Smooth muscle cell (in vitro differentiated cells): ENCODE results near the gene TARBP2. TPM values are rescaled to one million over a fixed set of nuclear protein-coding genes. Genes with fewer than 3 reads are reported as not detected.
"Not testable (repeated sequence)": the region's sequence is repeated elsewhere in the genome, so short reads cannot be mapped to it uniquely, and the experiment has no call there.

Experiments used
- DNase-seq: peaks from one replicate; lab custom pipeline; 2025; ENCODE audit not compliant: unreplicated experiment; lab: John Stamatoyannopoulos, UW
- H2AFZ ChIP-seq: fragments of 200-600 bp; sonication (generic); 2 replicates; pipeline ENCODE4 v1.6.0; 2016; ENCODE audit warnings: antibody characterized with exemption, low read depth, mild to moderate bottlenecking
- H3F3A ChIP-seq: fragments of 200-600 bp; sonication (generic); 2 replicates; pipeline ENCODE4 v1.6.0; 2017; ENCODE audit warnings: antibody characterized with exemption, low read depth
- H3K27ac ChIP-seq: fragments of 200-600 bp; sonication (generic); 2 replicates; pipeline ENCODE4 v1.5.1; 2016; ENCODE audit warnings: low read depth, mild to moderate bottlenecking
- H3K27me3 ChIP-seq: fragments of 200-600 bp; sonication (generic); 2 replicates; pipeline ENCODE4 v1.6.1; 2016; ENCODE audit warnings: low read depth, mild to moderate bottlenecking
- H3K36me3 ChIP-seq: fragments of 200-600 bp; sonication (generic); 2 replicates; pipeline ENCODE4 v1.5.1; 2016; ENCODE audit warnings: low read depth
- H3K4me1 ChIP-seq: fragments of 200-600 bp; sonication (generic); 2 replicates; pipeline ENCODE4 v1.5.1; 2016; ENCODE audit warnings: low read depth
- H3K4me2 ChIP-seq: fragments of 200-600 bp; sonication (generic); 2 replicates; pipeline ENCODE4 v1.6.0; 2016; ENCODE audit warnings: mild to moderate bottlenecking
- H3K4me3 ChIP-seq: fragments of 200-600 bp; sonication (generic); 2 replicates; pipeline ENCODE4 v1.5.1; 2016; ENCODE audit warnings: mild to moderate bottlenecking
- H3K79me2 ChIP-seq: fragments of 200-600 bp; sonication (generic); 2 replicates; pipeline ENCODE4 v1.6.0; 2016; ENCODE audit warnings: low read depth, mild to moderate bottlenecking
- H3K9ac ChIP-seq: fragments of 200-600 bp; sonication (generic); 2 replicates; pipeline ENCODE4 v1.6.0; 2016; ENCODE audit warnings: low read depth
- H3K9me3 ChIP-seq: fragments of 200-600 bp; sonication (generic); replicated peaks from 2 replicates; pipeline ENCODE4 v1.5.1; 2016; ENCODE audit warnings: low read depth
- H4K20me1 ChIP-seq: fragments of 200-600 bp; sonication (generic); 2 replicates; pipeline ENCODE4 v1.6.0; 2016; ENCODE audit warnings: low read depth
- WGBS: methylation state at CpG from one replicate; pipeline ENCODE4 v1.1.7; 2016; ENCODE audit warnings: low lambda C conversion rate; 5-methylcytosine and 5-hydroxymethylcytosine counted together
- polyA plus RNA-seq: library from polyadenylated mRNA; unstranded; fragments of >200 nt; fragmentation: Nextera tagmentation; extraction: Ambion mirVana; gene quantifications from 2 replicates; pipeline ENCODE4 v1.2.1, GENCODE V29; 2016
- total RNA-seq: library from RNA; depleted of rRNA; stranded (reverse); fragments of >200 nt; gene quantifications from 2 replicates; pipeline ENCODE4 v1.2.3, GENCODE V29; 2014
- TF ChIP-seq, protein P1 (sequence below): fragments of 200-600 bp; sonication (generic); IDR thresholded peaks from 2 replicates; pipeline ENCODE4 v1.5.1; 2017; ENCODE audit warnings: borderline replicate concordance, mild to moderate bottlenecking, antibody characterized with exemption; ENCODE audit not compliant: insufficient read depth, poor library complexity, severe bottlenecking

Gene TARBP2
- total and polyA plus RNA-seq, 2 experiments from 2014 or later, result 31.8 to 47.5 TPM

DNA sequence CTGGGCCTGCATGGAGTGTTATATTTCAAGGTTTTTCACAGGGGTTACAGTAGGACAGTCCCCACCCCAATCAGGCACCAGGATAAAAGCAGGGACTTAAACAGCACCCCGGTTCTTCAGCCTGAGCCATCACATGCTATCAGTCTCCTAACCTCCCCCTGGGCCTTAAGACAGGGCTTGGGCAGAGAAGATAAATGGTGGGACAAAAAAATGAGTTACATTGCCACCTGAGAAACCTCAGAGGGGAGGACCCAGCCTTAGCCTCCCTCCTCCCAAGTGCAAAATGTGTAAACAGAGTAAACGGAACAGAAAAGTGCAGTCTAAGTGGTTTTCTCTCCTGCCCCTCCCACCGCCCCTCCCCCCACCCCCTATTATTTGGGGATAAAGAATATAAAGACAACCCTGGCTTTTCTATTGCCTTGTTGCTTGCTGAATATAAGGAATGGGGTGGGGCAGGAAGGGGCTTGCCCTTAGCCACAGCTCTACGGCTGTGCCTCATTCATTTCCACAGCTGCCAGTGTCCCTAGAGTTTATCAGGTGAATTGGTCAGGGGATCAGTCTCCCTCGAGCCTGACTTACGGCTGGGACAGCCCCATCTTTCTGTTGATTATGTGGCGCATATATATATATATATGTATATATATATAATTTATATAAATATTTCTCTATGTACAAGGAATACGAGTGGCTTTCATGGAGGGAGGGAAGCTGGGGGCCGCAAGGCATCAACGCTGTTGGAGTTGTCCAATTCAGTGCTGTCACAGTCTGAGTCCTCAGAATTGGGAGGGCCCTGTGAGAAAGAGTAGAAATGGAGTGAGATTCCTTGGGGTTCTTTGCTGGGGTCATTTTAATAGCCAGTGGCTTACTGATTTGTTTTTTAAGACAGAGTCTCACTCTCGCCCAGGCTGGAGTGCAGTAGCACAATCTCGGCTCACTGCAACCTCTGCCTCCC lies 20.3 kb upstream of the TARBP2 start:
- H4K20me1 ChIP-seq, result peaks cover 100% of the 10 kb centered on the region
- no peak overlapping the region for H3K9ac ChIP-seq
- no peaks in the 10 kb centered on the region for H3K9me3 ChIP-seq
- 83% methylated on average over 12 of the region's 12 CpGs for WGBS
- TF ChIP-seq, protein P1, sequence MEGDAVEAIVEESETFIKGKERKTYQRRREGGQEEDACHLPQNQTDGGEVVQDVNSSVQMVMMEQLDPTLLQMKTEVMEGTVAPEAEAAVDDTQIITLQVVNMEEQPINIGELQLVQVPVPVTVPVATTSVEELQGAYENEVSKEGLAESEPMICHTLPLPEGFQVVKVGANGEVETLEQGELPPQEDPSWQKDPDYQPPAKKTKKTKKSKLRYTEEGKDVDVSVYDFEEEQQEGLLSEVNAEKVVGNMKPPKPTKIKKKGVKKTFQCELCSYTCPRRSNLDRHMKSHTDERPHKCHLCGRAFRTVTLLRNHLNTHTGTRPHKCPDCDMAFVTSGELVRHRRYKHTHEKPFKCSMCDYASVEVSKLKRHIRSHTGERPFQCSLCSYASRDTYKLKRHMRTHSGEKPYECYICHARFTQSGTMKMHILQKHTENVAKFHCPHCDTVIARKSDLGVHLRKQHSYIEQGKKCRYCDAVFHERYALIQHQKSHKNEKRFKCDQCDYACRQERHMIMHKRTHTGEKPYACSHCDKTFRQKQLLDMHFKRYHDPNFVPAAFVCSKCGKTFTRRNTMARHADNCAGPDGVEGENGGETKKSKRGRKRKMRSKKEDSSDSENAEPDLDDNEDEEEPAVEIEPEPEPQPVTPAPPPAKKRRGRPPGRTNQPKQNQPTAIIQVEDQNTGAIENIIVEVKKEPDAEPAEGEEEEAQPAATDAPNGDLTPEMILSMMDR, result no peak
- peak overlapping the region; percentile 63 for H3K27ac ChIP-seq
- DNase-seq, result no peak
- no peak overlapping the region for H3K4me2 ChIP-seq
- no peak overlapping the region for H3K4me3 ChIP-seq
- peaks cover 4% of the 10 kb centered on the region for H3K4me1 ChIP-seq
- H3K36me3 ChIP-seq, result peaks cover 10% of the 10 kb centered on the region
- H3K27me3 ChIP-seq, result no peaks in the 10 kb centered on the region
- H3K79me2 ChIP-seq, result peaks cover 20% of the 10 kb centered on the region
- H2AFZ ChIP-seq, result no peak overlapping the region
- peaks cover 71% of the 10 kb centered on the region for H3F3A ChIP-seq

DNA sequence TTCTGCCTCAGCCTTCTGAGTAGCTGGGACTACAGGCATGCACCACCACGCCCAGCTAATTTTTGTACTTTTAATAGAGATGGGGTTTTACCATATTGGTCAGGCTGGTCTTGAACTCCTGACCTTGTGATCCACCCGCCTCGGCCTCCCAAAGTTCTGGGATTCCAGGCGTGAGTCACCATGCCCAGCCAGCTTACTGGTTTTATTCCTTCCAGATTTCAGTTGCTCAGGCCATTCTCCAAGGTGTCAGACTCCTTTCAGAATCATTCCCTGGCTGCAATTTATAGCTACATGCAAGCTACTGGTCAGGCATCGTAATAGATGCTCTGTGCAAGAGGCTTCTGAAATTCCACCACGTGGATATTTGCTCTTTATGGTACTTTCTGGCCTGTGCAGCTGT lies 19.6 kb upstream of the TARBP2 start:
- Histone ChIP-seq H3K27ac (peak overlapping the region; percentile 17), H3F3A (peaks cover 64% of the 10 kb centered on the region), H4K20me1 (peaks cover 100% of the 10 kb centered on the region), H3K79me2 (peaks cover 14% of the 10 kb centered on the region)
- not testable (repeated sequence) for H3K36me3 ChIP-seq, DNase-seq, H3K4me3 ChIP-seq, H3K27me3 ChIP-seq, H2AFZ ChIP-seq, H3K9ac ChIP-seq, H3K9me3 ChIP-seq, H3K4me1 ChIP-seq, H3K4me2 ChIP-seq
- WGBS, result 65% methylated on average over 6 of the region's 6 CpGs

DNA sequence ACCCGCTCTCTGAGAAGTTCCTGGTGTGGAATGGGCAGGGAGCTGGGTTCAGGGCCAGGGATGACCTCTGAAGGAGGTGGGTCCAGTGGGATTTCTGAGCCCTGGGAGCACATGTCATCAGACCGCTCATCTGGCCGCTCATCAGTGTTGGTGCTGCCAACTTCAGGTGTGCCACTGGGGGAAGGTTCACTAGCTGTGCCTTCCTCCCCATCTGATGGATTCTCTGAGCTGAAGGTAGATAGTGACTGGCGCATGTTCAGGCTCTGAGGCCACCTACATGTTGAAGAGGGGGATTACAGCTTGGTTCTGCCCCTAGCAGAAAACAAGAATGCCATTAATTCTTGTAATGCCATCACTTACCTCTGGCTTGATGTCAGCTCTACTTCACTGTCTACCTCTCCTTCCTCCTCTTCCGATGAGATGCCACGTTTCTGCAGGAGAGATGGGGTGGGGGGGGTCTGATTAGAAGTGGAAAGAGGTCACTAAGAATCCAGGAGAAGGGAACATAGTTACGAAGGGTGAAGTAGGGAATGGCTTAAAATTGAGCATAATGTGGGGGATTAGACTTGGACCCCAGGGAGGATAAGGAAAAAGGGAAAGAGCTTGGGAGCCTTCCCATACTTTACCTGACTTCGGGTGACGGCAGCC lies 19.0 kb upstream of the TARBP2 start:
- H3K36me3 ChIP-seq, result no peaks in the 10 kb centered on the region
- TF ChIP-seq, protein P1, result no peak
- no peaks in the 10 kb centered on the region for H3K9me3 ChIP-seq
- DNase-seq, result no peak
- H2AFZ ChIP-seq, result no peak overlapping the region
- no peaks in the 10 kb centered on the region for H3K4me1 ChIP-seq
- H3K27ac ChIP-seq, result peak overlapping the region; percentile 17
- no peak overlapping the region for H3K9ac ChIP-seq
- 83% methylated on average over 9 of the region's 9 CpGs for whole genome bisulfite sequencing
- H4K20me1 ChIP-seq, result peaks cover 100% of the 10 kb centered on the region
- peaks cover 8% of the 10 kb centered on the region for H3K79me2 ChIP-seq
- H3K27me3 ChIP-seq, result no peaks in the 10 kb centered on the region
- peaks cover 59% of the 10 kb centered on the region for H3F3A ChIP-seq
- H3K4me2 ChIP-seq, result no peak overlapping the region
- H3K4me3 ChIP-seq, result no peak overlapping the region

DNA sequence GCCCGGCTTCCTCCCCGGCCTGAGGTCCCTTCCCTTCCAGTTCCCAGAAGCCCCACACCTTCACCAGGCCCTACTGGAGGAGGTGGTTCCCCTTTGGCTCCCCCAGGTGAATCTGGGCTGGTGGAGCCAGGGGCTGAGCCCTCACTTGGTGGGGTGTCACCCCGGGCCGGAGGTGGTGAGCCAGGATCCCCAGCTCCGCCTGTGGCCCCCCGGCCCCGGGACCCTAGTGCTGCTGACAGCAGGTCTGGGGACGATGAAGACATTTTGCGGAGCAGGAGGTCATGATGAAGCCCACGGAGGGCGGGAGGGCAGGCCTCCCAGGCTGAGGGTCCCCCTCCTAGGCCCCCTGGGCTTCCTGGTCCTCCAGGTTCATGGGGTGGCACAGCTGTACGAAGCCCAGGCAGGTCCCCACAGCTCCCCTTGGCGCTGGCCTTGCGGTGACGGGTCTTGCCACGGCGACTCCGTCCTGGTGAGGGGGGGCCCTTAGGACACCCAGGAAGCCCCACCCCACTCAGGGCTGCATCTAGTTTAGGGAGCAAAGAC lies 18.4 kb upstream of the TARBP2 start:
- H3K27me3 ChIP-seq, result no peaks in the 10 kb centered on the region
- peak overlapping the region; percentile 10 for H3K27ac ChIP-seq
- H3K4me1 ChIP-seq, result no peaks in the 10 kb centered on the region
- H3K9me3 ChIP-seq, result no peaks in the 10 kb centered on the region
- DNase-seq, result no peak
- H3K4me3 ChIP-seq, result no peak overlapping the region
- no peak overlapping the region for H3K9ac ChIP-seq
- H3K79me2 ChIP-seq, result peaks cover 6% of the 10 kb centered on the region
- H2AFZ ChIP-seq, result no peak overlapping the region
- peaks cover 100% of the 10 kb centered on the region for H4K20me1 ChIP-seq
- TF ChIP-seq, protein P1, result no peak
- H3F3A ChIP-seq, result peaks cover 54% of the 10 kb centered on the region
- no peak overlapping the region for H3K4me2 ChIP-seq
- 94% methylated on average over 18 of the region's 18 CpGs for WGBS
- H3K36me3 ChIP-seq, result no peaks in the 10 kb centered on the region
